WTC11 (cell line): Measurements from ENCODE around the gene DYNC1I2. TPM values are rescaled to one million over a fixed set of nuclear protein-coding genes. Genes with fewer than 3 reads are reported as not detected.

Source experiments
- ATAC-seq: fragments of 200-7000 bp; cut with Tn5 transposase; 2 replicates; pipeline ENCODE4 v1.10.0; 2021; ENCODE audit warnings: mild to moderate bottlenecking, moderate library complexity
- Bru-seq: library from RNA; stranded (reverse); fragments of 400-500 nt; gene quantifications from one replicate; lab custom pipeline; 2021; lab: Mats Ljungman, UMichigan
- CTCF ChIA-PET: fragments of 300-600 bp; sonication (Branson Sonifier 250); formaldehyde crosslinking; loops from one replicate; lab custom pipeline; 2021; ENCODE audit warnings: antibody characterized with exemption; lab: Charles Lee
- POLR2A ChIA-PET: fragments of 350-600 bp; sonication (Branson Sonifier 250); formaldehyde crosslinking; loops from one replicate; lab custom pipeline; 2021; ENCODE audit warnings: antibody characterized with exemption; lab: Charles Lee
- DNase-seq: peaks from one replicate; pipeline ENCODE4 v3.0.0; 2021; ENCODE audit warnings: low spot score
- H3K27ac Mint-ChIP-seq: 2 replicates; pipeline ENCODE4 v1.8.0; 2021; ENCODE audit warnings: mixed read lengths
- H3K27me3 Mint-ChIP-seq: 2 replicates; pipeline ENCODE4 v1.8.0; 2021; ENCODE audit warnings: low read depth, mild to moderate bottlenecking, moderate library complexity, mixed read lengths
- H3K36me3 Mint-ChIP-seq: 2 replicates; pipeline ENCODE4 v1.8.0; 2021; ENCODE audit warnings: mixed read lengths
- H3K4me1 Mint-ChIP-seq: 2 replicates; pipeline ENCODE4 v1.8.0; 2022; ENCODE audit warnings: mixed read lengths
- H3K4me3 Mint-ChIP-seq: 2 replicates; pipeline ENCODE4 v1.8.0; 2021; ENCODE audit warnings: mild to moderate bottlenecking, moderate library complexity, mixed read lengths
- H3K9me3 Mint-ChIP-seq: 2 replicates; pipeline ENCODE4 v1.8.0; 2021; ENCODE audit warnings: mixed read lengths
- ARID4B ChIP-seq: sonication (generic); formaldehyde crosslinking; IDR thresholded peaks from 2 replicates; pipeline ENCODE4 v1.8.0; 2023; ENCODE audit warnings: missing genetic modification reagents, mild to moderate bottlenecking, borderline replicate concordance
- CBFB ChIP-seq: sonication (generic); formaldehyde crosslinking; IDR thresholded peaks from 2 replicates; pipeline ENCODE4 v1.8.1; 2022; ENCODE audit warnings: mild to moderate bottlenecking, low read depth, missing genetic modification reagents
- CREM ChIP-seq: sonication (generic); formaldehyde crosslinking; IDR thresholded peaks from 2 replicates; pipeline ENCODE4 v1.8.1; 2022; ENCODE audit warnings: mild to moderate bottlenecking, missing genetic modification reagents, moderate library complexity
- E2F1 ChIP-seq: sonication (generic); formaldehyde crosslinking; IDR thresholded peaks from 2 replicates; pipeline ENCODE4 v1.8.0; 2022; ENCODE audit warnings: mild to moderate bottlenecking, missing genetic modification reagents
- E2F5 ChIP-seq: sonication (generic); formaldehyde crosslinking; IDR thresholded peaks from 2 replicates; pipeline ENCODE4 v1.8.1; 2022; ENCODE audit warnings: mild to moderate bottlenecking, moderate library complexity, missing genetic modification reagents
- ERG ChIP-seq: fragments of 250-450 bp; sonication (Bioruptor Pico); IDR thresholded peaks from 2 replicates; pipeline ENCODE4 v1.8.0; 2021; ENCODE audit warnings: mild to moderate bottlenecking
- ETV6 ChIP-seq: sonication (generic); formaldehyde crosslinking; IDR thresholded peaks from 2 replicates; pipeline ENCODE4 v1.8.1; 2022; ENCODE audit warnings: mild to moderate bottlenecking, missing genetic modification reagents
- FOXP1 ChIP-seq: sonication (generic); formaldehyde crosslinking; IDR thresholded peaks from 2 replicates; pipeline ENCODE4 v1.8.0; 2022; ENCODE audit warnings: missing genetic modification reagents, mild to moderate bottlenecking, moderate library complexity, borderline replicate concordance
- JUN ChIP-seq: sonication (generic); formaldehyde crosslinking; IDR thresholded peaks from 2 replicates; pipeline ENCODE4 v1.8.0; 2023; ENCODE audit warnings: mild to moderate bottlenecking, missing genetic modification reagents
- PRRX2 ChIP-seq: fragments of 250-450 bp; sonication (Bioruptor Pico); IDR thresholded peaks from 2 replicates; pipeline ENCODE4 v1.8.0; 2021; ENCODE audit warnings: mild to moderate bottlenecking
- RELA ChIP-seq: sonication (generic); formaldehyde crosslinking; IDR thresholded peaks from 2 replicates; pipeline ENCODE4 v1.8.1; 2022; ENCODE audit warnings: missing genetic modification reagents, mild to moderate bottlenecking, borderline replicate concordance
- SP1 ChIP-seq: sonication (generic); formaldehyde crosslinking; conservative IDR thresholded peaks from 2 replicates; pipeline ENCODE4 v1.8.1; 2022; ENCODE audit warnings: missing genetic modification reagents
- TCF7 ChIP-seq: sonication (generic); formaldehyde crosslinking; IDR thresholded peaks from 2 replicates; pipeline ENCODE4 v1.8.0; 2022; ENCODE audit warnings: mild to moderate bottlenecking, low read depth, missing genetic modification reagents, moderate library complexity
- USF1 ChIP-seq: sonication (generic); formaldehyde crosslinking; IDR thresholded peaks from 2 replicates; pipeline ENCODE4 v1.8.0; 2022; ENCODE audit warnings: mild to moderate bottlenecking, missing genetic modification reagents
- USF2 ChIP-seq: sonication (generic); formaldehyde crosslinking; IDR thresholded peaks from 2 replicates; pipeline ENCODE4 v1.8.1; 2023; ENCODE audit warnings: mild to moderate bottlenecking, missing genetic modification reagents, moderate library complexity
- ZBTB43 ChIP-seq: sonication (generic); formaldehyde crosslinking; IDR thresholded peaks from 2 replicates; pipeline ENCODE4 v1.8.1; 2023; ENCODE audit warnings: mild to moderate bottlenecking, missing genetic modification reagents
- ZNF281 ChIP-seq: sonication (generic); formaldehyde crosslinking; IDR thresholded peaks from 2 replicates; pipeline ENCODE4 v1.8.0; 2023; ENCODE audit warnings: mild to moderate bottlenecking, missing genetic modification reagents
- ZNF423 ChIP-seq: fragments of 250-450 bp; sonication (Bioruptor Pico); IDR thresholded peaks from 2 replicates; pipeline ENCODE4 v2.1.2; 2022; ENCODE audit warnings: mild to moderate bottlenecking, moderate library complexity
- long read RNA-seq, 3 experiments: library from RNA in 1 of 3; library from capped mRNA in 1 of 3; library from polyadenylated mRNA in 1 of 3; unstranded in 2 of 3; stranded (forward) in 1 of 3; transcript quantifications; one replicate each; pipeline ENCODE4 v2.0.0, GENCODE V29; 2021
- total RNA-seq: library from RNA; stranded (reverse); gene quantifications from 3 replicates; pipeline ENCODE4 v1.2.3, GENCODE V29; 2021

DYNC1I2 gene
- total RNA-seq (67.9 to 73.7 TPM (median 69.1 TPM) in 3 replicates), Bru-seq, nascent RNA (percentile 80 among the genes with signal in this experiment)
- long read RNA-seq, experiment 1, transcript DYNC1I2-201 (16 exons, 2,589 nt): minor isoform, 169 of 458 reads
- long read RNA-seq, experiment 1, transcript DYNC1I2-204 (17 exons, 2,196 nt): minor isoform, 11 of 458 reads
- long read RNA-seq, experiment 1, transcript DYNC1I2-225 (16 exons, 2,494 nt): minor isoform, 17 of 458 reads
- long read RNA-seq, experiment 1, transcript DYNC1I2-203 (16 exons, 2,572 nt): major isoform, 188 of 458 reads
- long read RNA-seq, experiment 1, partial matches to known transcripts: 32 of 458 reads
- long read RNA-seq, experiment 1, other reads (novel, unspliced or antisense): 38 of 458 reads
- long read RNA-seq, experiment 2, transcript DYNC1I2-203 (16 exons, 2,572 nt): major isoform, 31 of 111 reads
- long read RNA-seq, experiment 2, transcript DYNC1I2-201 (16 exons, 2,589 nt): minor isoform, 18 of 111 reads
- long read RNA-seq, experiment 2, partial matches to known transcripts: 37 of 111 reads
- long read RNA-seq, experiment 2, other reads (novel, unspliced or antisense): 20 of 111 reads
- long read RNA-seq, experiment 3, transcript DYNC1I2-203 (16 exons, 2,572 nt): major isoform, 57 of 128 reads
- long read RNA-seq, experiment 3, transcript DYNC1I2-204 (17 exons, 2,196 nt): minor isoform, 9 of 128 reads
- long read RNA-seq, experiment 3, transcript DYNC1I2-201 (16 exons, 2,589 nt): minor isoform, 30 of 128 reads
- long read RNA-seq, experiment 3, partial matches to known transcripts: 14 of 128 reads
- long read RNA-seq, experiment 3, other reads (novel, unspliced or antisense): 14 of 128 reads

GRCh38 chr2:171687287-171688128 is at the start of gene DYNC1I2:
TSS of gene DYNC1I2 (plus strand) at chr2:171687469. CDS start at chr2:171690156, 2,687 bp downstream.
- peaks cover 10% of the 10 kb centered on the region for H3K4me1 Mint-ChIP-seq
- peak; percentile 83 for DNase-seq
- ChIA-PET CTCF (interaction anchor here (1.2 to 2.7 kb wide), 6 partner anchors 14 to 236 kb away, joined by 4 to 13 read pairs (median 5); no protein-coding TSS in a partner anchor), POLR2A (interaction anchor here (0.6 to 1.0 kb wide), 2 partner anchors 10 to 426 kb away, joined by 3 to 4 read pairs; no protein-coding TSS in a partner anchor)
- H3K36me3 Mint-ChIP-seq: peaks cover 8% of the 10 kb centered on the region
- H3K27ac Mint-ChIP-seq: peak within 1 kb of the TSS; percentile 79
- H3K27me3 Mint-ChIP-seq: peaks cover 4% of the 10 kb centered on the region
- no peaks in the 10 kb centered on the region for H3K9me3 Mint-ChIP-seq
- ATAC-seq: peak; percentile 98
- peak within 1 kb of the TSS; percentile 97 for H3K4me3 Mint-ChIP-seq
- TF ChIP-seq FOXP1 (CRISPR knock-in tag): no peak; the same call in 1 of the 2 replicates
- TF ChIP-seq ETV6 (CRISPR knock-in tag): peak; percentile 4
- TF ChIP-seq E2F1 (CRISPR knock-in tag): no peak
- peak; percentile 56; the same call in 1 of the 2 replicates for TF ChIP-seq JUN (CRISPR knock-in tag)
- peak; percentile 58; the same call in 1 of the 2 replicates for TF ChIP-seq USF2 (CRISPR knock-in tag)
- TF ChIP-seq TCF7 (CRISPR knock-in tag): no peak
- TF ChIP-seq ZBTB43: no peak
- TF ChIP-seq ERG (CRISPR knock-in tag): no peak
- TF ChIP-seq SP1: peak; percentile 71
- no peak for TF ChIP-seq RELA
- no peak for TF ChIP-seq PRRX2 (CRISPR knock-in tag)
- 0 out of 2 replicates have a peak, but pooled peaks have one; percentile 57 for TF ChIP-seq CREM
- TF ChIP-seq ZNF423 (CRISPR knock-in tag): no peak
- TF ChIP-seq ARID4B (CRISPR knock-in tag): peak; percentile 54
- no peak for TF ChIP-seq E2F5 (CRISPR knock-in tag)
- TF ChIP-seq ZNF281: 0 out of 2 replicates have a peak, but pooled peaks have one; percentile 9
- no peak for TF ChIP-seq CBFB
- peak; percentile 45; the same call in 1 of the 2 replicates for TF ChIP-seq USF1
